GM13977 (cell line): Measurements from ENCODE around the gene PCDHGA3.
"Not testable (repeated sequence)": the region's sequence is repeated elsewhere in the genome, so short reads cannot be mapped to it uniquely, and the experiment has no call there.

Experiments
- DNase-seq: peaks from one replicate; pipeline ENCODE4 v3.0.0; 2012; ENCODE audit warnings: low spot score
- in situ Hi-C: fragments of 300-500 bp; cut with MboI; formaldehyde crosslinking; loops from one replicate; pipeline ENCODE4 v1.12.0; 2022; ENCODE audit warnings: low sequenced_read_pairs, low pct_unique_long_range_greater_than_20kb, mixed read lengths, inconsistent platforms; ENCODE audit not compliant: unreplicated experiment
- TF ChIP-seq, protein P1 (sequence below): IDR thresholded peaks from 2 replicates; pipeline ENCODE4 v1.5.1; 2012; ENCODE audit warnings: mild to moderate bottlenecking, control low read depth; ENCODE audit not compliant: insufficient read depth; ENCODE audit errors: extremely low read depth, missing control alignments

Gene PCDHGA3

DNA sequence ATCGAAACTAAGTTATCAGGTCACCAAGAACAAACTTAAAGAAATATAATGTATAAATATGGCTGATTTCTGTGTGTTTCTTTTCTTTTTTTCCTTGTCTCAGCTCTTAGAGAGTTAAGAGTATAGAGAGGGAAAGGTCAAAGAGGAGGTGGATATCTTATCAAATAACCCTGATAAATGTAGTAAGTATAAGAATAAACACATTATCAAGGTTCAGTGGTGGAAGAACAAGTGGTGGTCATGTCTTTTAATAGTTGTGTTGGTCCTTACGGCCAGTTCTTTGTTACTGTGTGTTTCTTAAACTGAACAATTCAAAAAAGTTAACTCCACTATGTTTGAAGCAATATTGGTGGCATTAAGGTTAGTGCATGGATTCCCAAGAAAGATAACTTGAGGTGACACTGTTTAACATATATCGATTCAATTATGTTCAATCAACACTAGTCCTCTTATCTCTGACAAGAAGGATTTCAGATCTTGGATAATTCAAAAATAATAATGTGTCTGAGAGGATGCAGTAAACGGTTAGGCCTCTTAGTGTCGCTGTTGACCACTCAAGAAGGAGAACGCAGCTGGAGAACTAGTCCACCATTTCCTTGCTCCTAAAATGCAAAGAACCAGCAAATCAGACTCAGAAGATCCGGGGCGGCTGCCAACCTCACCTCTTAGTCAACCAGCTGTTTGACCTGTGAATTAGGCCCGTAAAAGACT lies at the start of gene PCDHGA3:
Gene PCDHGA3, plus strand, starts transcription at position 588 of the 711 bp plus-strand sequence. CDS start 205 bp downstream, outside the sequence.
- no peak for DNase-seq
- in situ Hi-C loops: no loop called here
- TF ChIP-seq, protein P1, sequence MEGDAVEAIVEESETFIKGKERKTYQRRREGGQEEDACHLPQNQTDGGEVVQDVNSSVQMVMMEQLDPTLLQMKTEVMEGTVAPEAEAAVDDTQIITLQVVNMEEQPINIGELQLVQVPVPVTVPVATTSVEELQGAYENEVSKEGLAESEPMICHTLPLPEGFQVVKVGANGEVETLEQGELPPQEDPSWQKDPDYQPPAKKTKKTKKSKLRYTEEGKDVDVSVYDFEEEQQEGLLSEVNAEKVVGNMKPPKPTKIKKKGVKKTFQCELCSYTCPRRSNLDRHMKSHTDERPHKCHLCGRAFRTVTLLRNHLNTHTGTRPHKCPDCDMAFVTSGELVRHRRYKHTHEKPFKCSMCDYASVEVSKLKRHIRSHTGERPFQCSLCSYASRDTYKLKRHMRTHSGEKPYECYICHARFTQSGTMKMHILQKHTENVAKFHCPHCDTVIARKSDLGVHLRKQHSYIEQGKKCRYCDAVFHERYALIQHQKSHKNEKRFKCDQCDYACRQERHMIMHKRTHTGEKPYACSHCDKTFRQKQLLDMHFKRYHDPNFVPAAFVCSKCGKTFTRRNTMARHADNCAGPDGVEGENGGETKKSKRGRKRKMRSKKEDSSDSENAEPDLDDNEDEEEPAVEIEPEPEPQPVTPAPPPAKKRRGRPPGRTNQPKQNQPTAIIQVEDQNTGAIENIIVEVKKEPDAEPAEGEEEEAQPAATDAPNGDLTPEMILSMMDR: peak; percentile 35

DNA sequence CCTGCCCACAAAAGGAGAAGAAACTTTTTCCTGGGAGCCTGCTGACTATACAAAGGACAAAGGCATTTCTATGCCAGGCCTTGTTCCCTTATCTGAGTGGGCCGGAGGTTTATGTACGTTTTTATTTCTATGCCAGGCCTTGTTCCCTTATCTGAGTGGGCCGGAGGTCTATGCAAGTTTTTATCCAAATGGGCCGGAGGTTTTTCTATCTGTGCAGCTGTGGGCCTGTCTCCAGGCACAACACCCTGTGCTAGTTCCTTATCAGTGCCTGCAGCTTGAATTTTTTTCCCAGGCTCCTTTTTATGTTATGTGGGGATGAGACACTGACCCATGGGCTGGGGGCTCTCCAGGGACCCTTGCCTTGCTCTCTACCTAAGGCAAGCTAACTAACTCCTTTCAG lies 45.3 kb upstream of the PCDHGA3 start:
- DNase-seq: no peak
- TF ChIP-seq, protein P1: no peak
- in situ Hi-C loops: no loop called here

DNA sequence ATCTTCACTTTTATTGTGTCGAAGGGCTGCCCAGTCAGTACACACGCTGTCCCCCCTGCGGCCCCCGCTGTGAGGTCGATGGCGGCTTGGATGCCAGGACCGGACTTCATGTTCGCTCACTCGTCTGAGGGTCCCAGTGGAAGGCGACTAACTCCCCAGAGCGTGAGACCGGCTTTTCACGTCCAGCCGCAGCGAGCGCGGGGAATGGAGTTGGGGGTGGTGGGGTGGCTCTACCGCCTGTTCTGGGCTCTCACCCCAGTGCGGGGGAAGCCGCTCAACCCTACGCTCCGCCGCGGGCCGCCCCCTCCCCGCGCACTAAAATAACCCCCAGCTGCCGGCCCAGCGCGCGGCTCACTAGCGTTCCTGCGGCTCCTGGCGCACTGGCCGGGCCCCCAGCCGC lies 39.9 kb upstream of the PCDHGA3 start, which contains the start of gene SLC25A2:
Gene SLC25A2, minus strand, starts transcription at position 294 of the 400 bp plus-strand sequence. Its CDS starts 184 bp downstream, at position 110.
- TF ChIP-seq, protein P1: no peak

DNA sequence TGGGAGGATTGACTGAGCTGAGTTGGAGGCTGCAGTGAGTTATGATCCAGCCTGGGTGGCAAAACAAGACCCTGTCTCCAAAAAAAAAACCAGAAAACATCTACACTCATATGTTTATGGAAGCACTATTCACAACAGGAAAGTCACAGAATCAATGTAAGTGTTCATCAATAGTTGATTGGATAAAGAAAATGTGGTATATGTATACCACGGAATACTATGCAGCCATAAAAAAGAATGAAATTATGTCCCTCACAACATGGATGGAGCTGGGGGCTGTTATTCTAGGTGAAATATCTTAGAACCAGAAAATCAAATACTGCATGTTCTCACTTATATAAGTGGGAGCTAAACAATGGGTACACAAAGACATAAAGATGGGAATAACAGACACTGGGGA lies 37.0 kb upstream of the PCDHGA3 start:
- in situ Hi-C loops: no loop called here
- TF ChIP-seq, protein P1: no peak
- no peak for DNase-seq

More for the DNA sequence above, 39.9 kb upstream of the PCDHGA3 start, which contains the start of gene SLC25A2:
- no peak for DNase-seq
- in situ Hi-C loops: no loop called here

DNA sequence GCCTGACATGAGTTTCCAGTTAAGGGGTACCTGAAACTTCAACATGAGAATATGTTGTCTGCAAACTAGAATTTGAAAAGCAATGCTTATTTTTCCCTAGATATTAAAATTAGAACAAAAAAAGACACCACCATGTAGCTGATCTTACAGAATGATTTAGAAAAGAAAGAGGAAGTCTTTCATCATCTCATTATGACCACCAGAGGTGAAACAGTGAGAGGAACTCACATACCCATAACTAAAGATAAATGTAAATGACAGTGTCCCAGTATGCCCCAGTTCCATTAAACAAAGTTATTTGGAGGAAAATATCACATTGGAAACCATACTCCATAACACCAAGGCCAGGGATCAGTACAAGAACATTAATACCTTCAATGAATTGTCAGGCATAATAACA lies 29.9 kb upstream of the PCDHGA3 start:
- in situ Hi-C loops: no loop called here
- TF ChIP-seq, protein P1: no peak
- DNase-seq: no peak

DNA sequence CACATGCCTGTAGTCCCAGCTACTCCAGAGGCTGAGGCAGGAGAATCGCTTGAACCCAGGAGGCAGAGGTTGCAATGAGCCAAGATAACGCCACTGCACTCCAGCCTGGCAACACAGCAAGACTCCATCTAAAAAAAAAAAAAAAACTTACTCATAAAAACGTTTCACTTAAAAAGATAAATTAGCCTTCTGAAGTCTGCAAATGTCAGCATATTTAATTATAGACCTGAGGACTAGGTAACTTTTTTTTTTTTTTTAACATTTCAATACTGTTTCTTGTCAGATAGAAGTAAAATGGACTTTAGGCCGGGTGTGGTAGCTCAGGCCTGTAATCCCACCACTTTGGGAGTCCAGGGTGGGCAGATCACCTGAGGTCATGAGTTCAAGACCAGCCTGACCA lies 26.7 kb upstream of the PCDHGA3 start:
- in situ Hi-C loops, DNase-seq: not testable (repeated sequence)

DNA sequence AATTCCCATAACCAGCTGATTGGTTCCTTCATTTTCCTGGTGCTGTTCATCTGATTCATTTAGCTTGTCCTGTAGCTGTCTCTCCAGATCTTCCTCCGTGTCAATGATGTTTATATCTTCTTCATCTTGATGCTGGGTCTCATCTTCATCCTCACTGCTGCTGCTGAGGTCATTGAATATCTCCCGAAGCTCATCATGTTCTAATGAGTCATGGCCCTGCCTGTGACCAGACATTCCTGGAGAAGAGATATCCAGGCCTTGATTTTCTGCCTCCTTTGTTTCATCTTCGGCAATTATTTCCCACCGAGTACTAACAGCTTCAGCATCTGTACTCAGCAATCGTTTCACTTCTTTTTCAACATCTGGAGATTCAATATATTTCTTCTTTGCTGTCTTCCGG lies 24.4 kb upstream of the PCDHGA3 start:
- TF ChIP-seq, protein P1: no peak
- in situ Hi-C loops: no loop called here
- no peak for DNase-seq
